22Rv1 (cell line): ENCODE results near the gene KLHDC1.
"Not testable (repeated sequence)": the region's sequence is repeated elsewhere in the genome, so short reads cannot be mapped to it uniquely, and the experiment has no call there.

Experiments used
- H3K27ac ChIP-seq: fragments of 450-650 bp; 2 replicates; pipeline ENCODE4 v1.5.1; 2017
- ZFX ChIP-seq: fragments of 450-650 bp; IDR thresholded peaks from 2 replicates; pipeline ENCODE4 v1.6.1; 2017; ENCODE audit warnings: antibody characterized with exemption, borderline replicate concordance
- TF ChIP-seq, protein P1 (sequence below): fragments of 450-650 bp; IDR thresholded peaks from 2 replicates; pipeline ENCODE4 v1.5.1; 2017; ENCODE audit warnings: mild to moderate bottlenecking

KLHDC1 gene, protein sequence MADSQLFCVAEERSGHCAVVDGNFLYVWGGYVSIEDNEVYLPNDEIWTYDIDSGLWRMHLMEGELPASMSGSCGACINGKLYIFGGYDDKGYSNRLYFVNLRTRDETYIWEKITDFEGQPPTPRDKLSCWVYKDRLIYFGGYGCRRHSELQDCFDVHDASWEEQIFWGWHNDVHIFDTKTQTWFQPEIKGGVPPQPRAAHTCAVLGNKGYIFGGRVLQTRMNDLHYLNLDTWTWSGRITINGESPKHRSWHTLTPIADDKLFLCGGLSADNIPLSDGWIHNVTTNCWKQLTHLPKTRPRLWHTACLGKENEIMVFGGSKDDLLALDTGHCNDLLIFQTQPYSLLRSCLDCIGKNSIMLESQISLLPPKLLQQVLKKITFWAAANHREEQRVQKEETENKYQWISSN

DNA sequence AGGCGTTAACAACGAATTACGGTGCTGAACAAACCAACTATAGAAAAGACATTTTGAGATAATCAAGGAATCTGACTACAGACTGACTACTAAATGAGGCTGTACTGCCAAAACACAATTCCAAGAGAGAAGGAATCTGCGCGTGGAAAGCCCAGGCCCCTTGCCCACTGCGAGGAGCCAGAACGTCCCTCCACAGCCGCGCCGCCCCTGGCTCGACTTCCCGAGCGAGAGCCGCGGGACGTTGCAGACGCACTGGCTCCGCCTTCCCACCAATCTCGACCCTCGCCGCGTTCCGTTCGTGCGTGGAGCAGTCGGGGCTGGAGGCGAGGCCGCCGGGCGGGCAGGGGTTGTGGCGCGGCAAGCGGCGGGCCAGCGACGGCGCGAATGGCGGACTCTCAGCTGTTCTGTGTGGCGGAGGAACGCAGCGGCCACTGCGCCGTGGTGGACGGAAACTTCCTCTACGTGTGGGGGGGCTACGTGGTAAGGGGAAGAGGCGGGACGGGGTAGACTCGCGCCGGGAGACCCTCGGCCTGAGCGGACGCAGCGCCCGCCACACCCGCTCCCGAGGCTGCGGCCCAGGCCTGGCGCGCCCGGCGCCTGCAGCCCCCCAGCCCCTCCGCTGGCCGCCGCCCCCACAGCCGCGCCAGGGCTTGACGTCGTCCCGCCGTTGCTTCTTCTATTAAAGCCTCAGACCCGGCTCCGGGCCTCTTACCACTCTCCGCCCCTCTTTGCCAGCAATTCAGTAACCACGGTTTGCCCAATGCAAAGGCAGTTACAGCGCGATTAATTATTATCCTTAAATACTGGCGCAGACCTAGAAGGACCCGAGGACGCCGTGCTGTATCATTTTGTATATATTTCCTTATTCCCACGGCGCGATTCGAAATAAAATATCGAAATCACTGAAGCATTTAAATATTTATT lies at the start of gene KLHDC1:
TSS of gene KLHDC1 (plus strand) at position 310 of the 924 bp plus-strand sequence. CDS start at position 385, 75 bp downstream.
- no peak for TF ChIP-seq ZFX
- TF ChIP-seq, protein P1, sequence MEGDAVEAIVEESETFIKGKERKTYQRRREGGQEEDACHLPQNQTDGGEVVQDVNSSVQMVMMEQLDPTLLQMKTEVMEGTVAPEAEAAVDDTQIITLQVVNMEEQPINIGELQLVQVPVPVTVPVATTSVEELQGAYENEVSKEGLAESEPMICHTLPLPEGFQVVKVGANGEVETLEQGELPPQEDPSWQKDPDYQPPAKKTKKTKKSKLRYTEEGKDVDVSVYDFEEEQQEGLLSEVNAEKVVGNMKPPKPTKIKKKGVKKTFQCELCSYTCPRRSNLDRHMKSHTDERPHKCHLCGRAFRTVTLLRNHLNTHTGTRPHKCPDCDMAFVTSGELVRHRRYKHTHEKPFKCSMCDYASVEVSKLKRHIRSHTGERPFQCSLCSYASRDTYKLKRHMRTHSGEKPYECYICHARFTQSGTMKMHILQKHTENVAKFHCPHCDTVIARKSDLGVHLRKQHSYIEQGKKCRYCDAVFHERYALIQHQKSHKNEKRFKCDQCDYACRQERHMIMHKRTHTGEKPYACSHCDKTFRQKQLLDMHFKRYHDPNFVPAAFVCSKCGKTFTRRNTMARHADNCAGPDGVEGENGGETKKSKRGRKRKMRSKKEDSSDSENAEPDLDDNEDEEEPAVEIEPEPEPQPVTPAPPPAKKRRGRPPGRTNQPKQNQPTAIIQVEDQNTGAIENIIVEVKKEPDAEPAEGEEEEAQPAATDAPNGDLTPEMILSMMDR = no peak
- H3K27ac ChIP-seq = peak within 1 kb of the TSS; percentile 88

DNA sequence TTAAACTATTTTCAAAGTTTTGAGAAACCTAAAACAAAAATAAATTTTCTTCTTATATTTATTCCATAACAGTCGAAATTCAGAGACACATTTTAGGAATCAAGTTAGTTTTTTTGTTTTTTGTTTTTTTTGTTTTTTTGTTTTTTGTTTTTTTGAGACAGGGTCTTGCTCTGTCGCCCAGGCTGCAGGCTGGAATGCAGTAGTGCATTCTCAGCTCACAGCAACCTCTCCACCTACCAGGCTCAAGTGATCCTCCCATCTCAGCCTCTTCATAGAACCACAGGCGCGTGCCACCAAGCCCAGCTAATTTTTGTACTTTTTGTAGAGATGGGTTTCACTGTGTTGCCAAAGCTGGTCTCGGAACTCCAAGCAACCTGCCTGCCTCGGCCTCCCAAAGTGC lies 39.4 kb upstream of the KLHDC1 start:
- TF ChIP-seq, protein P1 = no peak
- no peak for TF ChIP-seq ZFX
- no peak overlapping the region for H3K27ac ChIP-seq

DNA sequence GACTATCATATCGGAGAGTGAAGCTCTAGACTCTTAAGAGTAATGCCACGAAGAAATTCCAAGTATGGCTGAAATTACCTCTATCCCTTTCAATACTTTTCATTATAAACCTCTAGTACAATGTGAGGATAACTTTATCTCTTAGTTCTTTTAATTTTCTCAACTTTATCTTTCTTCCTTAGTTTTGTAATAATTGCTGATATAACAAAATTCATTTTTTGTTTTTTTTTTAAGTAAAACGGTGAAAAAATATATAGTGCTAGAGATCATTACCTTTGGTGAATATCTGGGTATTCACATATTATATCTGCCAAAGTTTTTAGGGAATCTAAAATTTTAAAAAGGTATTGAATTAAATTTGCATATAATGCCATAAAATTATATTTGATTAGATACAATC lies 38.4 kb upstream of the KLHDC1 start:
- no peak overlapping the region for H3K27ac ChIP-seq
- TF ChIP-seq, protein P1 = no peak
- no peak for TF ChIP-seq ZFX

DNA sequence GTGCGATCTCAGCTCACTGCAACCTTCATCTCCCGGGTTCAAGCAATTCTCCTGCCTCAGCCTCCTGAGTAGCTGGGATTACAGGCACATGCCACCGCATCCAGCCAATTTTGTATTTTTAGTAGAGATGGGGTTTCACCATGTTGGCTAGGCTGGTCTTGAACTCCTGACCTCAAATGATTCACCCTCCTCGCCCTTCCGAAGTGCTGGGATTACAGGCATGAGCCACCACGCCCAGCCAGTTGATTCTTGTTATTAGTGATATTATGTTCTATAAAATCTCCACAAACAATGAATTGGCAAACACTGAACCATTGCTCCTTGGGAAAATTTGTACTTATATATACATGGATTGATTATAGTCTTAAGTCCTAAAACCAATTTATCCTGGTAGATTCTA lies 35.4 kb upstream of the KLHDC1 start:
- H3K27ac ChIP-seq = not testable (repeated sequence)

DNA sequence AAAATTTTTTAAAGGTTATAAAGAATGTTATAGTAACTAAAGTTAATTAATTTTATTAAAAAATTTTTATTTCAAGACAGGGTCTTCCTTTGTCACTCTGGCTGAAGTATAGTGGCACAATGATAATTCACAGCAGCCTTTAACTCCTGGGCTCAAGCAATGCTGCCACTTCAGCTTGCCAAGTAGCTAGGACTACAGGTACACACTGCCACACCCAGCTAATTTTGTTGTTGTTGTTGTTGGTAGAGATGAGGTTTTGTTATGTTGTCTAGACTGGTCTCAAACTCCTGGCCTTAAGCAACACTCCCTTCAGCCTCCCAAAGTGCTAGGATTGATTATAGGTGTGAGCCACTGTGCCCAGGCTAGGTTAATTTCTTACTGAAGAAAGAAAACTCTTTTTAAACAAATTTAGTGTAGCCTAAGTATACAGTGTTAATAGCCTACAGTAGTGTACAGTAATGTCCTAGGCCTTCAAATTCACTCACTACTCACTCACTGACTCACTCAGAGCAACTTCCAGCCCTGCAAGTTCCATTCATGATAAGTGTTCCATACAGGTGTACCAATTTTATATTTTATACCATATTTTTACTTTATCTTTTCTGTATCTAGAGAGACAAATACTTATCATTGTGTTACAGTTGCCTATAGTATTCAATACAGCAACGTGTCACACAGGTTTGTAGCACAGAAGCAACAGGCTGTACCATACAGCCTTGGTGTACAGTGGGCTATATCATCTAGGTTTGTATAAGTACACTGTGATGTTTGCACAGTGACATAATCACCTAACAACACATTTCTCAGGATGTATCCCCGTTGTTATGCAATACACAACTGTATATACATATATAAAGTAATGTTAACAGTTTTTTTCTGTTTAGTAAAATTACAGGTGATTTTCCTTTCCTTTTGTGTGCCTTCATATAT lies 33.1 kb upstream of the KLHDC1 start:
- no peak for TF ChIP-seq ZFX
- TF ChIP-seq, protein P1 = no peak
- H3K27ac ChIP-seq = peak overlapping the region; percentile 34

DNA sequence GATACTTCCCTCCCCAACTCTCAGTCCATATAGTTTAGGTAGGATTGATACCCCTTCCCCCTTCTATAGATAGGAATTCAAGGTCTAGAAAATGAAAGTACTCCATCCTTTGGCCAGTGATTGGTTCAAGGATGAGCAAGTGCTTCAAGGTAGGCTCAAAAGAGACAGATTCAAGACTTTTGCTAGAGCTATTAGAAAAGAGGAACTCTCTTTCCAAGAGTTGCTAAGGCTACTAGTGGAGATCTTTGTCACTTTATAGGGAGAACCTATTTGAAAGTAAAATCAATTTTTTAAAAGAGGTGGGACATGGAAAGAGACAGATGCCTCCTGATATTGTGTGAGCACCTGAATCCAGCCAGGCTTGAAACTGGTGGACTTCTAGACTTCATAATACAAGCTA lies 22.4 kb upstream of the KLHDC1 start:
- H3K27ac ChIP-seq = no peak overlapping the region
- no peak for TF ChIP-seq ZFX
- TF ChIP-seq, protein P1 = no peak

DNA sequence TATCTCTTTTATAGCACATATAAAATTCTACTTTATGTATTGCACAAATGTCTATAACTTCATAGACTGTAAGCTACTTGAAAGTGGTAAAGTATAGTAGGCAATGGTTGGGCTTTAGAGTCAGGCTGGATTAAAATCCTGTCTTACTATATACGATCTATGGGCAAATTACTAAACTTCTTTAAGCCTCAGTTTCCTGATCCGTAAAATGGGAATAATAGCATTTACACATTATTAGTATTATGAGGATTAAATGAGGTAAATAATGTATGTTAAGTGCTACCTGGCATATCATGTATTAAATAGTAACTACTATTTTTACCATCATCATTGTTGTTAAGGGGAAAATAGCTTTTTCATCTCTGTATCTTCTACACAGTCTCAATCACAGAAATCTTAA lies 19.3 kb upstream of the KLHDC1 start:
- TF ChIP-seq ZFX = no peak

More for the DNA sequence above, 19.3 kb upstream of the KLHDC1 start:
- H3K27ac ChIP-seq = no peak overlapping the region
